ENCODE measurements around the gene EFEMP1.

DNA sequence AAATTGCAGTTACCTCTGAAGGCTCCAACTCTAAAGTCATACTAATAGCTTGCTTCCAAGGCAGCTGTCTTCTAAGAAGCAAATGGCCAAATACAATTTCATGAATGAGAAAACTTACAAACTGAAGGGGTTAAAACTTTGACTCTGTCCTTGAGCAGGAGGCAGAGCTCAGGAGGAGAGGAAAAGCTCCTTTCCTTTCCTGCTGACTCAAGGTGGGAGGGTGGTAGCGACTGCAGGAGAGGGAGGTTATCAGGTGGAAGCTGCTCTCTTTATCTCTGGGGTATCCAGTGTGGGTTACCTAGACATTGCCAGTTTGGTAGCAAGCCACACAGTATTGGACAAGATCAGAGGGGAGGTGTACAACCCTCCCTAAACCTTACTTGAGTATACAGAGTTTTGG, 2.7 kb upstream of the EFEMP1 start:
- TF ChIP-seq CTCF (IDR thresholded peaks at IDR 0.05; ENCODE audit: borderline replicate concordance, extremely low read depth, low read length, poor library complexity, severe bottlenecking) (no peak), EZH2 (IDR thresholded peaks at IDR 0.05; ENCODE audit: borderline replicate concordance, low read depth, low read length, severe bottlenecking) (no peak)

Measured in DND-41 (cell line).